Stomach (tissue), 4 donors: ENCODE data around the gene DST.

Experiments used
- CTCF ChIP-seq, 7 experiments: fragments of 450-650 bp in 4 of 7; fragments of 200-600 bp in 3 of 7; sonication (generic) in 3 of 7; IDR thresholded peaks; one replicate each; pipeline ENCODE4 v1.5.1; 2016 to 2019; ENCODE audit warnings: antibody characterized with exemption in 7 of 7, control low read depth in 2 of 7, mild to moderate bottlenecking in 1 of 7
- EP300 ChIP-seq: sonication (generic); formaldehyde crosslinking; IDR thresholded peaks from one replicate; pipeline ENCODE4 v1.6.1; 2017; ENCODE audit warnings: antibody characterized with exemption
- POLR2A ChIP-seq, 4 donors: fragments of 450-650 bp; IDR thresholded peaks; one replicate each; pipeline ENCODE4 v1.6.1; 2016; ENCODE audit warnings: antibody characterized with exemption in 4 of 4, control low read depth in 2 of 4, mild to moderate bottlenecking in 1 of 4, moderate library complexity in 1 of 4

GRCh38 chr6:56528412-56528841 is 114.3 kb downstream of the DST start:
- TF ChIP-seq POLR2A (IDR thresholded peaks at IDR 0.05) (no peak), CTCF (IDR thresholded peaks at IDR 0.05) (no peak), EP300 (no peak)
